OCI-LY1 (cell line): ENCODE data around the gene SLC35F2.

Experiments
- EZH2 ChIP-seq: fragments of 200-600 bp; sonication (generic), shearing (Covaris generic); IDR thresholded peaks from 2 replicates; pipeline ENCODE4 v1.8.0; 2017; ENCODE audit warnings: borderline replicate concordance, mixed run types, mild to moderate bottlenecking, antibody characterized with exemption, low read length, moderate library complexity, mixed read lengths
- TF ChIP-seq, protein P1 (sequence below): fragments of 200-600 bp; sonication (generic), shearing (Covaris generic); IDR thresholded peaks from 2 replicates; pipeline ENCODE4 v1.5.1; 2017; ENCODE audit warnings: mild to moderate bottlenecking, antibody characterized with exemption, low read length, moderate library complexity, mixed read lengths

DNA sequence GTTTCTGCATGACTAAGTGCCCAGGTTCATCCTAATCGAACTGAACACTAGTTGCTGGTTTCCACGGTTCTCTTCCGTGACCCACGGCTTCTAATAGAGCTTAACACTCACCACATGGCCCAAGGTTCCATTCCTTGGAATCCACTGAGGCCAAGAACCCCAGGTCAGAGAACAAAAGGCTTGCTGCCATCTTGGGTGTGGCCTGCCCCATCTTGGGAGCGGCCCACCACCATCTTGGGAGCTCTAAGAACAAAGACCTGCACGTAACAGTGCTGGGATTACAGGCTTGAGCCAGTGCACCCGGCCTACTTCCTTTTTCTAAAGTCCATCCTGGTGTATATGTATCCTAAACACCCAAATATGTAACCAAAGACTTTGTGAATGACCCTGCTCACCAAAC lies 68.8 kb downstream of the SLC35F2 start:
- TF ChIP-seq, protein P1, sequence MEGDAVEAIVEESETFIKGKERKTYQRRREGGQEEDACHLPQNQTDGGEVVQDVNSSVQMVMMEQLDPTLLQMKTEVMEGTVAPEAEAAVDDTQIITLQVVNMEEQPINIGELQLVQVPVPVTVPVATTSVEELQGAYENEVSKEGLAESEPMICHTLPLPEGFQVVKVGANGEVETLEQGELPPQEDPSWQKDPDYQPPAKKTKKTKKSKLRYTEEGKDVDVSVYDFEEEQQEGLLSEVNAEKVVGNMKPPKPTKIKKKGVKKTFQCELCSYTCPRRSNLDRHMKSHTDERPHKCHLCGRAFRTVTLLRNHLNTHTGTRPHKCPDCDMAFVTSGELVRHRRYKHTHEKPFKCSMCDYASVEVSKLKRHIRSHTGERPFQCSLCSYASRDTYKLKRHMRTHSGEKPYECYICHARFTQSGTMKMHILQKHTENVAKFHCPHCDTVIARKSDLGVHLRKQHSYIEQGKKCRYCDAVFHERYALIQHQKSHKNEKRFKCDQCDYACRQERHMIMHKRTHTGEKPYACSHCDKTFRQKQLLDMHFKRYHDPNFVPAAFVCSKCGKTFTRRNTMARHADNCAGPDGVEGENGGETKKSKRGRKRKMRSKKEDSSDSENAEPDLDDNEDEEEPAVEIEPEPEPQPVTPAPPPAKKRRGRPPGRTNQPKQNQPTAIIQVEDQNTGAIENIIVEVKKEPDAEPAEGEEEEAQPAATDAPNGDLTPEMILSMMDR: no peak
- TF ChIP-seq EZH2: no peak
